A673 (cell line): Measurements from ENCODE around the gene ADPRS.

Experiments
- CTCF ChIP-seq: fragments of 300-800, 200-600 bp; sonication (generic); conservative IDR thresholded peaks from 2 replicates; pipeline ENCODE4 v1.5.1; 2017; ENCODE audit warnings: low read depth, mild to moderate bottlenecking, antibody characterized with exemption, low read length, moderate library complexity, mixed read lengths
- EZH2 ChIP-seq: fragments of 200-600 bp; sonication (generic); IDR thresholded peaks from 2 replicates; pipeline ENCODE4 v1.6.1; 2017; ENCODE audit warnings: borderline replicate concordance, low read depth, mild to moderate bottlenecking, mixed read lengths, antibody characterized with exemption, low read length; ENCODE audit not compliant: poor library complexity, severe bottlenecking

DNA sequence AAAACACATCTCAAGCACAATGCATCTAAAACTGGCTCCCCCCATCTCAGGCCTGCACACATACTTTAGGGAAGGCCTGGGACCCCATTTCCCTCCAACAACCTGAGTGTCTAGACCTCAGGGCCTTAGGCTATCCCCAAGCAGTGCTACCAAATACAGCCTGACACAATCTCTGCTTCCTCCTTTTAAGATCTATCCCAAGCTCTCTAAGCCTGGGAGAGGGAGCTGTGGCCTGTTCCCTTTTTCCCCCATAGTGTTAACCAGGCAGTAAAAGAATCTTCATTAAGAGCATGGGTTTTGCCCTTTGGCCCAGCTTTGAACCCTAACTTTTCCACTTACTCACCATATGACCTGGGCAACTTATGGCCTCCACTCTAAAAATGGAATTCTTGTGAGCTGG, 47.1 kb downstream of the ADPRS start:
- TF ChIP-seq CTCF (no peak), EZH2 (no peak)
